Thyroid gland (tissue), 4 donors: Measurements from ENCODE around the gene SIK3.

ENCODE experiments used
- POLR2A ChIP-seq, 2 donors: fragments of 450-650 bp; IDR thresholded peaks; one replicate each; pipeline ENCODE4 v1.6.1; 2017; ENCODE audit warnings: antibody characterized with exemption in 2 of 2, mild to moderate bottlenecking in 2 of 2, moderate library complexity in 1 of 2
- TF ChIP-seq, protein P1 (sequence below), 6 experiments: fragments of 200-600 bp in 3 of 6; fragments of 450-650 bp in 3 of 6; sonication (generic) in 3 of 6; IDR thresholded peaks; one replicate each; pipeline ENCODE4 v1.5.1; 2016 to 2019; ENCODE audit warnings: antibody characterized with exemption in 6 of 6, mild to moderate bottlenecking in 2 of 6, inconsistent platforms in 1 of 6, moderate library complexity in 1 of 6

DNA sequence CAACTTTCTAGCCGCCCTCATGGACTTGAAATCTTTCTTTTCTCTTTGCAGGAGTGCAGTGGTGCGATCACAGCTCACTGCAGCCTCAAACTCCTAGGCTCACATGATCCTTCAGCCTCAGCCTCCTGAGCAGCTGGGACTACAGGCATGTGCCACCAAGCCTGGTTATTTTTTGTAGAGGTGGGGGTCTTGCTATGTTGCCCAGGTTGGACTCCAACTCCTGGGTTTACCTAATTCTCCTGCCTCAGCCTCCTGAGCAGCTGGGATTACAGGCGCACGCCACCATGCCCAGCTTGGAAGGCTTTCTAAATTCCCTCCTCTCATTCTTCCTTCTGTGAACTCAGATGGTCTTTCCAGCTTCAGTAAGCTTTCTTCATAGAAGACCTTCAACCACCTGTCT lies 256.1 kb downstream of the SIK3 start:
- no peak for TF ChIP-seq POLR2A (IDR thresholded peaks at IDR 0.05)
- TF ChIP-seq, protein P1, sequence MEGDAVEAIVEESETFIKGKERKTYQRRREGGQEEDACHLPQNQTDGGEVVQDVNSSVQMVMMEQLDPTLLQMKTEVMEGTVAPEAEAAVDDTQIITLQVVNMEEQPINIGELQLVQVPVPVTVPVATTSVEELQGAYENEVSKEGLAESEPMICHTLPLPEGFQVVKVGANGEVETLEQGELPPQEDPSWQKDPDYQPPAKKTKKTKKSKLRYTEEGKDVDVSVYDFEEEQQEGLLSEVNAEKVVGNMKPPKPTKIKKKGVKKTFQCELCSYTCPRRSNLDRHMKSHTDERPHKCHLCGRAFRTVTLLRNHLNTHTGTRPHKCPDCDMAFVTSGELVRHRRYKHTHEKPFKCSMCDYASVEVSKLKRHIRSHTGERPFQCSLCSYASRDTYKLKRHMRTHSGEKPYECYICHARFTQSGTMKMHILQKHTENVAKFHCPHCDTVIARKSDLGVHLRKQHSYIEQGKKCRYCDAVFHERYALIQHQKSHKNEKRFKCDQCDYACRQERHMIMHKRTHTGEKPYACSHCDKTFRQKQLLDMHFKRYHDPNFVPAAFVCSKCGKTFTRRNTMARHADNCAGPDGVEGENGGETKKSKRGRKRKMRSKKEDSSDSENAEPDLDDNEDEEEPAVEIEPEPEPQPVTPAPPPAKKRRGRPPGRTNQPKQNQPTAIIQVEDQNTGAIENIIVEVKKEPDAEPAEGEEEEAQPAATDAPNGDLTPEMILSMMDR (IDR thresholded peaks at IDR 0.05): no peak
